ENCODE measurements around the gene OR13J1.
"Not testable (repeated sequence)": the region's sequence is repeated elsewhere in the genome, so short reads cannot be mapped to it uniquely, and the experiment has no call there.

Gene OR13J1

GRCh38 chr9:35870351-35870923, at the start of gene OR13J1:
Gene OR13J1, minus strand, starts transcription at chr9:35870401. Its CDS starts 0 bp downstream, at chr9:35870401.
- no peak for DNase-seq

- no peak for DNase-seq
Observed at GRCh38 chr9:35919212-35920008, 49.2 kb upstream of the OR13J1 start.

- no peak for DNase-seq
Observed at GRCh38 chr9:35918780-35919179, 48.6 kb upstream of the OR13J1 start.

GRCh38 chr9:35917261-35917660, 47.1 kb upstream of the OR13J1 start:
- DNase-seq: no peak

GRCh38 chr9:35915681-35916294, 45.6 kb upstream of the OR13J1 start:
- DNase-seq: no peak

- peak; percentile 84 for DNase-seq
Observed at GRCh38 chr9:35914301-35914807, 44.2 kb upstream of the OR13J1 start.

- DNase-seq: not testable (repeated sequence)
Observed at GRCh38 chr9:35913429-35913828, 43.2 kb upstream of the OR13J1 start.

GRCh38 chr9:35912791-35913400, 42.7 kb upstream of the OR13J1 start:
- DNase-seq: no peak

GRCh38 chr9:35911690-35912089, 41.5 kb upstream of the OR13J1 start:
- DNase-seq: no peak

- DNase-seq: no peak
Observed at GRCh38 chr9:35910613-35911359, 40.6 kb upstream of the OR13J1 start.

GRCh38 chr9:35909687-35910612, 39.7 kb upstream of the OR13J1 start:
- no peak for DNase-seq

GRCh38 chr9:35909274-35909673, 39.1 kb upstream of the OR13J1 start, which contains the start of gene SPAAR:
Gene SPAAR, plus strand, starts transcription at chr9:35909490. Its CDS starts 974 bp downstream, at chr9:35910464.
- DNase-seq: no peak

- no peak for DNase-seq
Observed at GRCh38 chr9:35908504-35909125, 38.4 kb upstream of the OR13J1 start.

GRCh38 chr9:35907711-35908503, 37.7 kb upstream of the OR13J1 start:
- DNase-seq: peak; percentile 86

- DNase-seq: peak; percentile 28
Observed at GRCh38 chr9:35906923-35907699, 36.9 kb upstream of the OR13J1 start.

GRCh38 chr9:35905912-35906679, 35.9 kb upstream of the OR13J1 start, which contains the start of gene HRCT1:
Gene HRCT1, plus strand, starts transcription at chr9:35906202. Its CDS starts 86 bp downstream, at chr9:35906288.
- peak; percentile 74 for DNase-seq

GRCh38 chr9:35905051-35905781, 35.0 kb upstream of the OR13J1 start:
- DNase-seq: no peak

Measured in eye (tissue), 1 donor.